CD4-positive, alpha-beta T cell treated with Interleukin-2 at 100 ng/mL for 4 hours (primary cell): ENCODE measurements around the gene ECSIT.
"Not testable (repeated sequence)": the region's sequence is repeated elsewhere in the genome, so short reads cannot be mapped to it uniquely, and the experiment has no call there.

Experiments used
- DNase-seq: peaks from one replicate; pipeline ENCODE4 v3.0.0-alpha.2; 2020; ENCODE audit warnings: low spot score

Gene ECSIT

GRCh38 chr19:11478167-11479089 is 50.5 kb downstream of the ECSIT start:
- no peak for DNase-seq

- no peak for DNase-seq
Observed at GRCh38 chr19:11475861-11476260, 53.1 kb downstream of the ECSIT start.

- DNase-seq, result not testable (repeated sequence)
Observed at GRCh38 chr19:11475343-11475742, 53.6 kb downstream of the ECSIT start.

GRCh38 chr19:11473725-11474124 is 55.2 kb downstream of the ECSIT start:
- DNase-seq, result no peak

GRCh38 chr19:11468266-11468845 is 60.6 kb downstream of the ECSIT start:
- not testable (repeated sequence) for DNase-seq

GRCh38 chr19:11465600-11465999 is 63.3 kb downstream of the ECSIT start:
- DNase-seq, result no peak

- DNase-seq, result no peak
Observed at GRCh38 chr19:11464333-11465265, 64.3 kb downstream of the ECSIT start.

GRCh38 chr19:11463391-11463790 is 65.5 kb downstream of the ECSIT start:
- DNase-seq, result no peak

GRCh38 chr19:11461453-11461852 is 67.5 kb downstream of the ECSIT start:
- DNase-seq, result no peak

GRCh38 chr19:11460207-11460606 is 68.7 kb downstream of the ECSIT start:
- no peak for DNase-seq

GRCh38 chr19:11458912-11459311 is 70.0 kb downstream of the ECSIT start:
- not testable (repeated sequence) for DNase-seq

GRCh38 chr19:11458236-11458900 is 70.6 kb downstream of the ECSIT start:
- DNase-seq, result no peak

GRCh38 chr19:11457831-11458230 is 71.1 kb downstream of the ECSIT start:
- DNase-seq, result no peak

GRCh38 chr19:11457115-11457514 is 71.8 kb downstream of the ECSIT start:
- no peak for DNase-seq

- DNase-seq, result no peak
Observed at GRCh38 chr19:11456659-11457058, 72.3 kb downstream of the ECSIT start.
